ENCODE results near the gene PRSS56. TPM values are rescaled to one million over a fixed set of nuclear protein-coding genes. Genes with fewer than 3 reads are reported as not detected.

PRSS56 gene
- total RNA-seq, 1 experiment from 2014 or later: not detected

GRCh38 chr2:232515639-232516038, 4.5 kb upstream of the PRSS56 start:
- CTCF ChIA-PET: interaction anchor here (0.7 kb wide), 1 partner anchor 1180 kb away, joined by 6 read pairs; no protein-coding TSS in a partner anchor
- no peaks in the 10 kb centered on the region for H3K9me3 Mint-ChIP-seq (ENCODE audit: unreplicated experiment)

GRCh38 chr2:232516551-232516950, 3.6 kb upstream of the PRSS56 start:
- Mint-ChIP-seq H3K27me3 (ENCODE audit: insufficient read depth, unreplicated experiment) (no peaks in the 10 kb centered on the region), H3K27ac (ENCODE audit: unreplicated experiment) (peak overlapping the region; percentile 57), H3K9me3 (ENCODE audit: unreplicated experiment) (no peaks in the 10 kb centered on the region), H3K36me3 (ENCODE audit: insufficient read depth, unreplicated experiment) (no peaks in the 10 kb centered on the region), H3K4me3 (ENCODE audit: unreplicated experiment) (peak overlapping the region; percentile 16), H3K4me1 (ENCODE audit: low read depth, unreplicated experiment) (peaks cover 20% of the 10 kb centered on the region)
- CTCF ChIA-PET: no interaction called here
- H3K4me3 ChIP-seq (ENCODE audit: low read depth, low read length): no peak overlapping the region
- no peak for TF ChIP-seq CTCF (IDR thresholded peaks at IDR 0.05; ENCODE audit: insufficient read depth in 1 of 2, low read depth in 1 of 2, low read length in 1 of 2, severe bottlenecking in 1 of 2, unreplicated experiment in 1 of 2)
- H3K4me1 ChIP-seq: peaks cover 14% of the 10 kb centered on the region
- DNase-seq: peak; percentile 48 to 72
- POLR2A ChIA-PET: no interaction called here
- BruUV-seq (replicated peaks): no TSS peak
- intact Hi-C loops (cut with micrococcal nuclease; ENCODE audit: unreplicated experiment): no loop called here
- no peaks in the 10 kb centered on the region for H3K9me3 ChIP-seq
- no peaks in the 10 kb centered on the region for H3K27me3 ChIP-seq (replicated peaks; ENCODE audit: control insufficient read depth, insufficient read depth, low read length)
- H3K36me3 ChIP-seq (ENCODE audit: control insufficient read depth, insufficient read depth, low read length): no peaks in the 10 kb centered on the region

More at GRCh38 chr2:232515639-232516038, 4.5 kb upstream of the PRSS56 start:
- no peaks in the 10 kb centered on the region for H3K9me3 ChIP-seq
- no TSS peak for BruUV-seq (replicated peaks)
- peaks cover 14% of the 10 kb centered on the region for H3K4me1 ChIP-seq
- H3K4me3 ChIP-seq (ENCODE audit: low read depth, low read length): no peak overlapping the region
- peak overlapping the region; percentile 57 for H3K27ac Mint-ChIP-seq (ENCODE audit: unreplicated experiment)
- POLR2A ChIA-PET: no interaction called here
- TF ChIP-seq CTCF (IDR thresholded peaks at IDR 0.05; ENCODE audit: insufficient read depth in 1 of 2, low read depth in 1 of 2, low read length in 1 of 2, severe bottlenecking in 1 of 2, unreplicated experiment in 1 of 2): no peak
- H3K4me3 Mint-ChIP-seq (ENCODE audit: unreplicated experiment): no peak overlapping the region
- DNase-seq: no peak
- H3K36me3 Mint-ChIP-seq (ENCODE audit: insufficient read depth, unreplicated experiment): no peaks in the 10 kb centered on the region
- no peaks in the 10 kb centered on the region for H3K36me3 ChIP-seq (ENCODE audit: control insufficient read depth, insufficient read depth, low read length)
- peaks cover 20% of the 10 kb centered on the region for H3K4me1 Mint-ChIP-seq (ENCODE audit: low read depth, unreplicated experiment)
- intact Hi-C loops (cut with micrococcal nuclease; ENCODE audit: unreplicated experiment): no loop called here
- H3K27me3 Mint-ChIP-seq (ENCODE audit: insufficient read depth, unreplicated experiment): no peaks in the 10 kb centered on the region
- no peaks in the 10 kb centered on the region for H3K27me3 ChIP-seq (replicated peaks; ENCODE audit: control insufficient read depth, insufficient read depth, low read length)

GRCh38 chr2:232518844-232519243, 1.3 kb upstream of the PRSS56 start:
- intact Hi-C loops (cut with micrococcal nuclease; ENCODE audit: unreplicated experiment): no loop called here
- no peak overlapping the region for H3K4me3 Mint-ChIP-seq (ENCODE audit: unreplicated experiment)
- no peak for TF ChIP-seq CTCF (IDR thresholded peaks at IDR 0.05; ENCODE audit: insufficient read depth in 1 of 2, low read depth in 1 of 2, low read length in 1 of 2, severe bottlenecking in 1 of 2, unreplicated experiment in 1 of 2)
- Histone ChIP-seq H3K4me3 (ENCODE audit: low read depth, low read length) (no peak overlapping the region), H3K27me3 (replicated peaks; ENCODE audit: control insufficient read depth, insufficient read depth, low read length) (no peaks in the 10 kb centered on the region), H3K36me3 (ENCODE audit: control insufficient read depth, insufficient read depth, low read length) (no peaks in the 10 kb centered on the region), H3K4me1 (peaks cover 14% of the 10 kb centered on the region), H3K9me3 (no peaks in the 10 kb centered on the region)
- H3K27me3 Mint-ChIP-seq (ENCODE audit: insufficient read depth, unreplicated experiment): no peaks in the 10 kb centered on the region
- ChIA-PET POLR2A (no interaction called here), CTCF (no interaction called here)
- DNase-seq: no peak
- H3K9me3 Mint-ChIP-seq (ENCODE audit: unreplicated experiment): no peaks in the 10 kb centered on the region
- no TSS peak for BruUV-seq (replicated peaks)
- peaks cover 20% of the 10 kb centered on the region for H3K4me1 Mint-ChIP-seq (ENCODE audit: low read depth, unreplicated experiment)
- no peak overlapping the region for H3K27ac Mint-ChIP-seq (ENCODE audit: unreplicated experiment)
- no peaks in the 10 kb centered on the region for H3K36me3 Mint-ChIP-seq (ENCODE audit: insufficient read depth, unreplicated experiment)

All from Caco-2 (cell line).